ENCODE data around the gene KBTBD7. TPM values are rescaled to one million over a fixed set of nuclear protein-coding genes. Genes with fewer than 3 reads are reported as not detected.

Gene KBTBD7
- total and polyA plus RNA-seq, 9 of the 15 experiments (the other 6 are each of a cell fraction or from before 2014, with no cell fraction given), result 1.8 to 4.4 (median 3.3) TPM

DNA sequence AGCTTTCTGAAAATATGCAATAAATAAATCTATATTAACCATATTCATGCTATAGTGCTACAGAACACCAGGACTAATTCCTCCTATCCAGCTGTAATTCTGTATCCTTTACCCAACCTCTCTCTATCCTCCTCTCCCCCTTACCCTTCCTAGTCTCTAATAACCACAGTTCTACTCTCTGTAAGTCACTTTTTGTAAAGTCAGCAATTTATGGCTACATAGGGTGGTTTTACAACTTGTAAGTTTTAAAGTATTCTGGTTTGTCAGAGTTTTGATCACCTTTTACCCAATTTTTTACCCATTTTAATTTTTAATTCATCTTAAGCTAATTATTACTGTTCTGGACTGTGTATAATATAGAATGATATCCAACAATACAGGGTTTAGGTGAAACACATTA is 35.0 kb upstream of the KBTBD7 start (continued):
- peak; percentile 88 for TF ChIP-seq C11orf30 (IDR thresholded peaks at IDR 0.05; ENCODE audit: low read depth)
- TF ChIP-seq POLR2A (conservative IDR thresholded peaks at IDR 0.05), result no peak
- TF ChIP-seq ZKSCAN1 (IDR thresholded peaks at IDR 0.05; ENCODE audit: low read depth, low read length), result no peak
- no peak for TF ChIP-seq ZNF780A (CRISPR knock-in tag; IDR thresholded peaks at IDR 0.05)
- peak; percentile 94 for TF ChIP-seq ZNF316 (IDR thresholded peaks at IDR 0.05)
- TF ChIP-seq MAFF (IDR thresholded peaks at IDR 0.05; ENCODE audit: low read length), result peak; percentile 93
- TF ChIP-seq USF1 (CRISPR knock-in tag; IDR thresholded peaks at IDR 0.05), result no peak
- TF ChIP-seq CTBP1 (IDR thresholded peaks at IDR 0.05; ENCODE audit: borderline replicate concordance), result no peak
- no peak for TF ChIP-seq ZNF512 (tag; IDR thresholded peaks at IDR 0.05)
- TF ChIP-seq ELF4 (CRISPR knock-in tag; IDR thresholded peaks at IDR 0.05), result no peak
- no peak for TF ChIP-seq ZC3H8 (IDR thresholded peaks at IDR 0.05)
- TF ChIP-seq ZNF785 (CRISPR knock-in tag; IDR thresholded peaks at IDR 0.05), result no peak
- TF ChIP-seq, protein P1, sequence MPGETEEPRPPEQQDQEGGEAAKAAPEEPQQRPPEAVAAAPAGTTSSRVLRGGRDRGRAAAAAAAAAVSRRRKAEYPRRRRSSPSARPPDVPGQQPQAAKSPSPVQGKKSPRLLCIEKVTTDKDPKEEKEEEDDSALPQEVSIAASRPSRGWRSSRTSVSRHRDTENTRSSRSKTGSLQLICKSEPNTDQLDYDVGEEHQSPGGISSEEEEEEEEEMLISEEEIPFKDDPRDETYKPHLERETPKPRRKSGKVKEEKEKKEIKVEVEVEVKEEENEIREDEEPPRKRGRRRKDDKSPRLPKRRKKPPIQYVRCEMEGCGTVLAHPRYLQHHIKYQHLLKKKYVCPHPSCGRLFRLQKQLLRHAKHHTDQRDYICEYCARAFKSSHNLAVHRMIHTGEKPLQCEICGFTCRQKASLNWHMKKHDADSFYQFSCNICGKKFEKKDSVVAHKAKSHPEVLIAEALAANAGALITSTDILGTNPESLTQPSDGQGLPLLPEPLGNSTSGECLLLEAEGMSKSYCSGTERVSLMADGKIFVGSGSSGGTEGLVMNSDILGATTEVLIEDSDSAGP (CRISPR knock-in tag; IDR thresholded peaks at IDR 0.05), result no peak
- TF ChIP-seq MEF2D (tag; conservative IDR thresholded peaks at IDR 0.05; ENCODE audit: low read depth), result no peak
- no peak for TF ChIP-seq NRF1 (conservative IDR thresholded peaks at IDR 0.05 in 1 of 2, IDR thresholded peaks at IDR 0.05 in 1 of 2)
- no peak for TF ChIP-seq ID3 (CRISPR knock-in tag; IDR thresholded peaks at IDR 0.05)
- no peak for TF ChIP-seq ID3 (tag; IDR thresholded peaks at IDR 0.05)
- TF ChIP-seq ETV1 (tag; conservative IDR thresholded peaks at IDR 0.05; ENCODE audit: low read depth), result no peak
- no peak for TF ChIP-seq DIDO1 (tag; IDR thresholded peaks at IDR 0.05; ENCODE audit: low read depth)
- TF ChIP-seq ZNF384 (IDR thresholded peaks at IDR 0.05; ENCODE audit: low read depth, low read length), result no peak
- TF ChIP-seq, protein P2, sequence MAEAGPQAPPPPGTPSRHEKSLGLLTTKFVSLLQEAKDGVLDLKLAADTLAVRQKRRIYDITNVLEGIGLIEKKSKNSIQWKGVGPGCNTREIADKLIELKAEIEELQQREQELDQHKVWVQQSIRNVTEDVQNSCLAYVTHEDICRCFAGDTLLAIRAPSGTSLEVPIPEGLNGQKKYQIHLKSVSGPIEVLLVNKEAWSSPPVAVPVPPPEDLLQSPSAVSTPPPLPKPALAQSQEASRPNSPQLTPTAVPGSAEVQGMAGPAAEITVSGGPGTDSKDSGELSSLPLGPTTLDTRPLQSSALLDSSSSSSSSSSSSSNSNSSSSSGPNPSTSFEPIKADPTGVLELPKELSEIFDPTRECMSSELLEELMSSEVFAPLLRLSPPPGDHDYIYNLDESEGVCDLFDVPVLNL (CRISPR knock-in tag; IDR thresholded peaks at IDR 0.05; ENCODE audit: low read depth), result no peak
- TF ChIP-seq, protein P3, sequence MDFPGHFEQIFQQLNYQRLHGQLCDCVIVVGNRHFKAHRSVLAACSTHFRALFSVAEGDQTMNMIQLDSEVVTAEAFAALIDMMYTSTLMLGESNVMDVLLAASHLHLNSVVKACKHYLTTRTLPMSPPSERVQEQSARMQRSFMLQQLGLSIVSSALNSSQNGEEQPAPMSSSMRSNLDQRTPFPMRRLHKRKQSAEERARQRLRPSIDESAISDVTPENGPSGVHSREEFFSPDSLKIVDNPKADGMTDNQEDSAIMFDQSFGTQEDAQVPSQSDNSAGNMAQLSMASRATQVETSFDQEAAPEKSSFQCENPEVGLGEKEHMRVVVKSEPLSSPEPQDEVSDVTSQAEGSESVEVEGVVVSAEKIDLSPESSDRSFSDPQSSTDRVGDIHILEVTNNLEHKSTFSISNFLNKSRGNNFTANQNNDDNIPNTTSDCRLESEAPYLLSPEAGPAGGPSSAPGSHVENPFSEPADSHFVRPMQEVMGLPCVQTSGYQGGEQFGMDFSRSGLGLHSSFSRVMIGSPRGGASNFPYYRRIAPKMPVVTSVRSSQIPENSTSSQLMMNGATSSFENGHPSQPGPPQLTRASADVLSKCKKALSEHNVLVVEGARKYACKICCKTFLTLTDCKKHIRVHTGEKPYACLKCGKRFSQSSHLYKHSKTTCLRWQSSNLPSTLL (IDR thresholded peaks at IDR 0.05), result no peak
- TF ChIP-seq MAFG (tag; conservative IDR thresholded peaks at IDR 0.05), result peak; percentile 83
- peak; percentile 93 for TF ChIP-seq MAFK (IDR thresholded peaks at IDR 0.05; ENCODE audit: low read length)
- TF ChIP-seq FOSL1 (tag; conservative IDR thresholded peaks at IDR 0.05), result no peak
- TF ChIP-seq BMI1 (IDR thresholded peaks at IDR 0.05; ENCODE audit: low read length), result no peak
